Keratinocyte (primary cell): ENCODE results near the gene EXOC3. TPM values are rescaled to one million over a fixed set of nuclear protein-coding genes. Genes with fewer than 3 reads are reported as not detected.
"Not testable (repeated sequence)": the region's sequence is repeated elsewhere in the genome, so short reads cannot be mapped to it uniquely, and the experiment has no call there.

Source experiments
- DNase-seq: peaks from one replicate; pipeline ENCODE4 v3.0.0-alpha.2; 2011; ENCODE audit warnings: low read depth, missing footprints, low spot score
- FAIRE-seq: peaks from 2 replicates; lab custom pipeline; 2011; peaks lifted over from hg19 to GRCh38; lab: Jason Lieb, UNC
- H2AFZ ChIP-seq: 2 replicates; pipeline ENCODE4 v1.6.0; 2012; ENCODE audit warnings: low read length, control low read depth, inconsistent platforms; ENCODE audit not compliant: control insufficient read depth
- H3K27ac ChIP-seq: 2 replicates; pipeline ENCODE4 v1.5.1; 2011; ENCODE audit warnings: low read length; ENCODE audit not compliant: control insufficient read depth, insufficient read depth
- H3K27me3 ChIP-seq: 3 replicates; pipeline ENCODE4 v1.6.0; 2011; ENCODE audit warnings: low read length; ENCODE audit not compliant: control insufficient read depth, insufficient read depth; ENCODE audit errors: extremely low read depth
- H3K36me3 ChIP-seq, 2 experiments: 2 replicates in 1 of 2; 3 replicates in 1 of 2; pipeline ENCODE4 v1.5.1; 2011; ENCODE audit warnings: low read length in 2 of 2, mild to moderate bottlenecking in 1 of 2; ENCODE audit not compliant: control insufficient read depth in 2 of 2, insufficient read depth in 2 of 2; ENCODE audit errors: extremely low read depth in 1 of 2
- H3K4me1 ChIP-seq: 3 replicates; pipeline ENCODE4 v1.5.1; 2011; ENCODE audit warnings: low read length; ENCODE audit not compliant: control insufficient read depth, insufficient read depth; ENCODE audit errors: extremely low read depth
- H3K4me2 ChIP-seq: 3 replicates; pipeline ENCODE4 v1.6.0; 2011; ENCODE audit warnings: low read depth, low read length; ENCODE audit not compliant: control insufficient read depth, insufficient read depth; ENCODE audit errors: extremely low read depth
- H3K4me3 ChIP-seq, 3 experiments: fragments of 200-600 bp in 1 of 3; sonication (generic) in 1 of 3; 2 replicates in 2 of 3; 3 replicates in 1 of 3; pipeline ENCODE4 v1.5.1; 2011 to 2016; ENCODE audit warnings: low read length in 3 of 3, mild to moderate bottlenecking in 3 of 3, control low read depth in 2 of 3, inconsistent platforms in 1 of 3, low read depth in 1 of 3, mixed read lengths in 1 of 3, mixed run types in 1 of 3, moderate library complexity in 1 of 3; ENCODE audit not compliant: control insufficient read depth in 2 of 3, insufficient read depth in 2 of 3; ENCODE audit errors: extremely low read depth in 1 of 3
- H3K79me2 ChIP-seq: 2 replicates; pipeline ENCODE4 v1.6.0; 2012; ENCODE audit warnings: low read length; ENCODE audit not compliant: control insufficient read depth, insufficient read depth
- H3K9ac ChIP-seq: 3 replicates; pipeline ENCODE4 v1.6.0; 2011; ENCODE audit warnings: low read length; ENCODE audit not compliant: control insufficient read depth, insufficient read depth; ENCODE audit errors: extremely low read depth
- H3K9me1 ChIP-seq: 3 replicates; pipeline ENCODE4 v1.6.0; 2011; ENCODE audit warnings: low read length; ENCODE audit not compliant: control insufficient read depth, insufficient read depth; ENCODE audit errors: extremely low read depth
- H3K9me3 ChIP-seq: 2 replicates; pipeline ENCODE4 v1.5.1; 2012; ENCODE audit warnings: low read depth, low read length; ENCODE audit not compliant: control insufficient read depth
- H4K20me1 ChIP-seq: 3 replicates; pipeline ENCODE4 v1.6.0; 2011; ENCODE audit warnings: low read length; ENCODE audit not compliant: control insufficient read depth, insufficient read depth; ENCODE audit errors: extremely low read depth
- CTCF ChIP-seq, 3 experiments: IDR thresholded peaks in 1 of 3; conservative IDR thresholded peaks in 1 of 3; optimal IDR thresholded peaks in 1 of 3; 2 replicates in 2 of 3; 3 replicates in 1 of 3; pipeline versions ENCODE3 to v1.5.1; 2011; ENCODE audit warnings: low read length in 3 of 3, mild to moderate bottlenecking in 3 of 3, moderate library complexity in 2 of 3, control low read depth in 1 of 3, inconsistent platforms in 1 of 3; ENCODE audit not compliant: insufficient read depth in 2 of 3; ENCODE audit errors: extremely low read depth in 1 of 3
- EZH2 ChIP-seq: IDR thresholded peaks from one replicate; pipeline ENCODE4 v1.6.1; 2012; ENCODE audit warnings: inconsistent platforms, mild to moderate bottlenecking, low read length, moderate library complexity
- dilution Hi-C: fragments of 300-500 bp; cut with MboI; formaldehyde crosslinking; loops from one replicate; pipeline ENCODE4 v1.7.0; 2020; ENCODE audit warnings: low sequenced_read_pairs; ENCODE audit not compliant: extremely low pct_ligation_motif_present
- polyA plus RNA-seq, 5 experiments: library from polyadenylated mRNA; depleted of rRNA in 3 of 5; stranded (reverse) in 3 of 5; stranded (forward) in 1 of 5; unstranded in 1 of 5; fragments of >200 nt; gene quantifications; 1 replicate in 1 of 5; 2 replicates in 3 of 5; 3 replicates in 1 of 5; pipeline versions ENCODE4 v1.2.1 to v1.2.3, GENCODE V29; 2011 to 2012; ENCODE audit warnings: missing spikeins in 2 of 5, low read depth in 1 of 5, low replicate concordance in 1 of 5

Gene EXOC3
- polyA plus RNA-seq, 1 donor (not counting 4 experiments of a cell fraction or from before 2014, with no cell fraction given) = 14.2 TPM

- no peaks in the 10 kb centered on the region for H3K9me1 ChIP-seq
- no peak overlapping the region for H3K27ac ChIP-seq
- no peak overlapping the region for H2AFZ ChIP-seq
- FAIRE-seq = no peak
- TF ChIP-seq EZH2 (no peak), CTCF (optimal IDR thresholded peaks at IDR 0.05 in 1 of 3, IDR thresholded peaks at IDR 0.05 in 1 of 3, conservative IDR thresholded peaks at IDR 0.05 in 1 of 3; ENCODE audit: extremely low read depth in 1 of 3, insufficient read depth in 2 of 3, low read length in 3 of 3) (no peak)
- no peak for DNase-seq
- no peak overlapping the region for H3K4me2 ChIP-seq
- H3K9me3 ChIP-seq = no peaks in the 10 kb centered on the region
- dilution Hi-C loops = no loop called here
- no peaks in the 10 kb centered on the region for H3K4me1 ChIP-seq
- H3K36me3 ChIP-seq = no peaks in the 10 kb centered on the region
- H3K79me2 ChIP-seq = no peaks in the 10 kb centered on the region
- H3K4me3 ChIP-seq = no peak overlapping the region
- H4K20me1 ChIP-seq = no peaks in the 10 kb centered on the region
- no peak overlapping the region for H3K9ac ChIP-seq
- H3K27me3 ChIP-seq = peaks cover 10% of the 10 kb centered on the region
Observed at GRCh38 chr5:485946-486491, 43.0 kb downstream of the EXOC3 start.

- H3K9ac ChIP-seq, H4K20me1 ChIP-seq, DNase-seq, H2AFZ ChIP-seq, H3K9me3 ChIP-seq, H3K9me1 ChIP-seq, H3K36me3 ChIP-seq, H3K4me2 ChIP-seq, H3K79me2 ChIP-seq, H3K4me1 ChIP-seq, H3K4me3 ChIP-seq, FAIRE-seq, H3K27ac ChIP-seq, dilution Hi-C loops: not testable (repeated sequence)
- peaks cover 14% of the 10 kb centered on the region for H3K27me3 ChIP-seq
Observed at GRCh38 chr5:486597-486996, 43.6 kb downstream of the EXOC3 start.

GRCh38 chr5:488241-488640 lies 45.3 kb downstream of the EXOC3 start:
- Histone ChIP-seq H3K27me3 (peaks cover 20% of the 10 kb centered on the region), H3K9ac (no peak overlapping the region), H3K79me2 (no peaks in the 10 kb centered on the region), H3K4me3 (no peak overlapping the region), H3K36me3 (no peaks in the 10 kb centered on the region), H3K9me3 (no peaks in the 10 kb centered on the region), H3K4me2 (no peak overlapping the region), H3K4me1 (no peaks in the 10 kb centered on the region), H3K9me1 (no peaks in the 10 kb centered on the region), H2AFZ (no peak overlapping the region), H3K27ac (no peak overlapping the region), H4K20me1 (no peaks in the 10 kb centered on the region)
- dilution Hi-C loops = no loop called here
- DNase-seq = no peak
- no peak for FAIRE-seq
- no peak for TF ChIP-seq CTCF (optimal IDR thresholded peaks at IDR 0.05 in 1 of 3, IDR thresholded peaks at IDR 0.05 in 1 of 3, conservative IDR thresholded peaks at IDR 0.05 in 1 of 3; ENCODE audit: extremely low read depth in 1 of 3, insufficient read depth in 2 of 3, low read length in 3 of 3)
- TF ChIP-seq EZH2 = no peak
